GM23248 (cell line): ENCODE measurements around the gene NSUN2. TPM values are rescaled to one million over a fixed set of nuclear protein-coding genes. Genes with fewer than 3 reads are reported as not detected.

Source experiments
- DNase-seq: peaks from one replicate; pipeline ENCODE4 v3.0.0-alpha.2; 2015
- H2AFZ ChIP-seq: fragments of 200-600 bp; sonication (generic); 2 replicates; pipeline ENCODE4 v1.6.1; 2016; ENCODE audit warnings: antibody characterized with exemption
- H3F3A ChIP-seq: fragments of 200-600 bp; sonication (generic); 2 replicates; pipeline ENCODE4 v1.6.1; 2016; ENCODE audit warnings: mild to moderate bottlenecking, antibody characterized with exemption, mixed run types; ENCODE audit not compliant: insufficient read depth
- H3K27ac ChIP-seq: fragments of 200-600 bp; sonication (generic); 2 replicates; pipeline ENCODE4 v1.5.1; 2016; ENCODE audit warnings: mild to moderate bottlenecking
- H3K27me3 ChIP-seq: fragments of 200-600 bp; sonication (generic); replicated peaks from 2 replicates; pipeline ENCODE4 v1.6.1; 2016; ENCODE audit warnings: mild to moderate bottlenecking; ENCODE audit not compliant: insufficient read depth
- H3K36me3 ChIP-seq: fragments of 200-600 bp; sonication (generic); 2 replicates; pipeline ENCODE4 v1.6.1; 2016; ENCODE audit warnings: low read depth, mild to moderate bottlenecking
- H3K4me1 ChIP-seq: fragments of 200-600 bp; sonication (generic); 2 replicates; pipeline ENCODE4 v1.6.1; 2016; ENCODE audit warnings: mild to moderate bottlenecking; ENCODE audit not compliant: insufficient read depth
- H3K4me2 ChIP-seq: fragments of 200-600 bp; sonication (generic); one replicate; pipeline ENCODE4 v1.6.1; 2016; ENCODE audit warnings: mild to moderate bottlenecking; ENCODE audit not compliant: unreplicated experiment
- H3K4me3 ChIP-seq: fragments of 200-600 bp; sonication (generic); 2 replicates; pipeline ENCODE4 v1.5.1; 2016; ENCODE audit warnings: mild to moderate bottlenecking
- H3K79me2 ChIP-seq: fragments of 200-600 bp; sonication (generic); 2 replicates; pipeline ENCODE4 v1.6.1; 2016; ENCODE audit warnings: mild to moderate bottlenecking; ENCODE audit not compliant: insufficient read depth
- H3K9ac ChIP-seq: fragments of 200-600 bp; sonication (generic); 2 replicates; pipeline ENCODE4 v1.6.1; 2016; ENCODE audit warnings: mild to moderate bottlenecking
- H3K9me2 ChIP-seq: fragments of 200-600 bp; sonication (generic); 2 replicates; pipeline ENCODE4 v1.6.1; 2016; ENCODE audit warnings: mixed run types, mild to moderate bottlenecking, moderate library complexity; ENCODE audit not compliant: insufficient read depth
- H3K9me3 ChIP-seq: fragments of 200-600 bp; sonication (generic); one replicate; pipeline ENCODE4 v1.6.1; 2017; ENCODE audit warnings: low read depth
- H4K20me1 ChIP-seq: fragments of 200-600 bp; sonication (generic); 2 replicates; pipeline ENCODE4 v1.6.0; 2016; ENCODE audit not compliant: insufficient read depth
- EZH2 ChIP-seq: fragments of 200-600 bp; sonication (generic); IDR thresholded peaks from 2 replicates; pipeline ENCODE4 v1.6.1; 2018; ENCODE audit warnings: antibody characterized with exemption, mild to moderate bottlenecking; ENCODE audit not compliant: insufficient read depth, poor library complexity, severe bottlenecking
- EZH2phosphoT487 ChIP-seq: fragments of 200-600 bp; sonication (generic); IDR thresholded peaks from 2 replicates; pipeline ENCODE4 v1.6.1; 2018; ENCODE audit warnings: antibody characterized with exemption, moderate library complexity, mild to moderate bottlenecking, low read depth; ENCODE audit not compliant: insufficient read depth
- WGBS, 2 experiments: methylation state at CpG; one replicate each; pipeline ENCODE4 v1.1.6; 2015 to 2017; ENCODE audit warnings: low lambda C conversion rate in 2 of 2, low coverage in 1 of 2; ENCODE audit errors: missing lambda C conversion rate in 2 of 2; 5-methylcytosine and 5-hydroxymethylcytosine counted together
- in situ Hi-C: fragments of 300-500 bp; cut with MboI; formaldehyde crosslinking; loops from 2 replicates; pipeline ENCODE4 v1.15.0; 2020
- polyA plus RNA-seq: library from polyadenylated mRNA; unstranded; fragments of >200 nt; fragmentation: Nextera tagmentation; extraction: Ambion mirVana; gene quantifications from 2 replicates; pipeline ENCODE4 v1.2.1, GENCODE V29; 2016
- total RNA-seq: library from RNA; depleted of rRNA; stranded (reverse); fragments of >200 nt; shearing (Covaris generic); gene quantifications from 2 replicates; pipeline ENCODE4 v1.2.3, GENCODE V29; 2014

The NSUN2 gene
- total and polyA plus RNA-seq, 2 experiments from 2014 or later, result 48.2 to 51.0 TPM

DNA sequence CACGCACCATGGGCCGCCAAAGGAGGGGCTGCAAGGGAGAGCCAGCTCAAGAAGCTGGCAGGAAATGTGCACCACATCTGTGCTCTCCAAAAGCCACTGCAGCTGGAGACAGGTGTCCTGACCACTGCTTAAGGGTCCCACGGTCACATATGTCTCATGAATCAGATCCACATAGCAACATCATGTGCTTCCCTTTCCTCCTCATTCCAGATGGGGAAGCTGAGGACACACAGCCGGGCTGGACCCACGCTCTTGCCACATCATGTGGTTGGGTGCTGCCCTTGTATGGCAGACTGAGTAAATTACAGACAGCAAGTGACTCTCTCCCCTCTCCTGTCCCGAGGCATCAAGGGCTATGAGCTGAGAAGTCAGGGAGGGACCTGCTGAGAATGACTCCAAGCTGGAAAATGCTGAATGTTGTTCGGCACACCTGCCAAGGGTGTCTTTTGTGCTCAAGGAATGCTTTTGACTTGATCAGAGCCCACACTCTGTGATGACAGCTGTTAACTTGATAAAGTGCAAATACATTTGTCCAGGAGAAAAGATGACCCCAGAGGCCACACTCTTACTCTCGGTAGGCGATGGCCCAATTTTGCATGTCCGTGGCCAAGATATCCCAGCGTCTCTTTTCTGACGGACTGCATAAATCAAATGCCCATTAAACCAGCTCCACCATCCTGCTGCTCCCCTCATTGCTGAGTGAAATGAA, 58.2 kb downstream of the NSUN2 start:
- in situ Hi-C loops, result loop anchor here (10.0 kb wide), 1 partner anchor 1080 kb away; no protein-coding TSS in a partner anchor
- WGBS, 2 experiments, result 37 to 41% methylated on average over 12 of the region's 12 CpGs
- peaks cover 25% of the 10 kb centered on the region for H3K27me3 ChIP-seq

DNA sequence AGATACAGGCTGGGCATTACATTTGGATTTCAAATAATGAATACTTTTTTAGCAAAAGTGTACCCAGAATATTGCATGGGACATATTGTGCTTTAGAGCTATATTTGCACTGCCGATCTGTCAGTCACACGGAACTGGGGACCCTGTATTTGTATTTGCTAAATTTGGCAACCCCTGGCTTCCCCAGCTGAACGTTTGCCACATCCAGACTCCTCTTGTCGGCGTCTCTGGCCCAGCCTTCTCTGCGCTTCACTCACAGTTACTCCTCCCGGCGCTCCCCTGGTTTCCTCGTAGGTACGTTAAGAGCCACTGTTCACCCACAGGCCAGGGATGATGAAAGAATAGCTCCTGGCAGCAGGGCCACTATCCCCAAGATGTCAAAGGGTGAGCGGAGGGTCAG, 58.7 kb downstream of the NSUN2 start:
- Histone ChIP-seq H3K9me3 (no peaks in the 10 kb centered on the region), H3K79me2 (no peaks in the 10 kb centered on the region), H3K9ac (no peak overlapping the region), H2AFZ (no peak overlapping the region), H4K20me1 (no peaks in the 10 kb centered on the region), H3F3A (no peaks in the 10 kb centered on the region), H3K27ac (no peak overlapping the region), H3K36me3 (no peaks in the 10 kb centered on the region), H3K27me3 (peaks cover 20% of the 10 kb centered on the region), H3K4me2 (no peak overlapping the region), H3K4me1 (no peaks in the 10 kb centered on the region), H3K4me3 (no peak overlapping the region), H3K9me2 (no peaks in the 10 kb centered on the region)
- no peak for DNase-seq
- TF ChIP-seq EZH2 (no peak), EZH2phosphoT487 (no peak)
- WGBS, 2 experiments, result 61% methylated on average over 11 of the region's 11 CpGs
- in situ Hi-C loops, result loop anchor here (10.0 kb wide), 1 partner anchor 1079 kb away; no protein-coding TSS in a partner anchor

More for the DNA sequence above, 58.2 kb downstream of the NSUN2 start:
- Histone ChIP-seq H3F3A (no peaks in the 10 kb centered on the region), H3K4me2 (no peak overlapping the region), H3K36me3 (no peaks in the 10 kb centered on the region), H3K27ac (no peak overlapping the region), H3K9me2 (no peaks in the 10 kb centered on the region), H2AFZ (no peak overlapping the region), H3K9ac (no peak overlapping the region), H3K4me3 (no peak overlapping the region), H3K9me3 (no peaks in the 10 kb centered on the region), H3K79me2 (no peaks in the 10 kb centered on the region), H3K4me1 (no peaks in the 10 kb centered on the region), H4K20me1 (no peaks in the 10 kb centered on the region)
- TF ChIP-seq EZH2 (no peak), EZH2phosphoT487 (no peak)
- DNase-seq, result peak; percentile 13

DNA sequence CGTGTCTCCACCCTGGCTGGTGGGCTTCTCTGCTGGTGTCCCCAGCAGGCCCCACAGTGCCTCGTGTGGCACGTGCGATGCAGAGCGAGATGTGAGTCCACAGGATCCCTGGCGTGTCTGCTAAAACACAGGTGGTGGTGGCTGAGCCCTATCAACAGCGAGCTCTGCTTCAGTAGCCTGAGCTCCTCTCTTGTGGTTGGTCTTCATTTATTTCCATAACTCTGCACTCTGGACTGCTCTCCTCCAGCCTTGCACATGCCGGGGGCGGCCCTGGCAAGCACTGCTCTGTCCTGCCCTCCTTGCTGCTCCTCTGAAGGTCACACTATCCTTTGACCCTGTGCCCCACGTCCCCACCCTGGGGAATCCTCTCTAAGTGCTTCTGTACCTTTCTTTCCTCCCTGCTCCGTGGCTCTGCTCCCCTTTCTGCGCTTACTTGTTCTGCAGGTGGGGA, 59.2 kb downstream of the NSUN2 start:
- in situ Hi-C loops, result loop anchor here (10.0 kb wide), 1 partner anchor 1079 kb away; no protein-coding TSS in a partner anchor
- Histone ChIP-seq H3F3A (no peaks in the 10 kb centered on the region), H3K9me3 (no peaks in the 10 kb centered on the region), H3K36me3 (no peaks in the 10 kb centered on the region), H3K4me2 (no peak overlapping the region), H3K4me3 (no peak overlapping the region), H3K9me2 (no peaks in the 10 kb centered on the region), H3K4me1 (no peaks in the 10 kb centered on the region), H3K79me2 (no peaks in the 10 kb centered on the region), H3K9ac (no peak overlapping the region), H3K27ac (no peak overlapping the region), H4K20me1 (no peaks in the 10 kb centered on the region), H2AFZ (no peak overlapping the region), H3K27me3 (peaks cover 16% of the 10 kb centered on the region)
- 28 to 32% methylated on average over 12 of the region's 12 CpGs for WGBS, 2 experiments
- no peak for TF ChIP-seq EZH2
- DNase-seq, result no peak

DNA sequence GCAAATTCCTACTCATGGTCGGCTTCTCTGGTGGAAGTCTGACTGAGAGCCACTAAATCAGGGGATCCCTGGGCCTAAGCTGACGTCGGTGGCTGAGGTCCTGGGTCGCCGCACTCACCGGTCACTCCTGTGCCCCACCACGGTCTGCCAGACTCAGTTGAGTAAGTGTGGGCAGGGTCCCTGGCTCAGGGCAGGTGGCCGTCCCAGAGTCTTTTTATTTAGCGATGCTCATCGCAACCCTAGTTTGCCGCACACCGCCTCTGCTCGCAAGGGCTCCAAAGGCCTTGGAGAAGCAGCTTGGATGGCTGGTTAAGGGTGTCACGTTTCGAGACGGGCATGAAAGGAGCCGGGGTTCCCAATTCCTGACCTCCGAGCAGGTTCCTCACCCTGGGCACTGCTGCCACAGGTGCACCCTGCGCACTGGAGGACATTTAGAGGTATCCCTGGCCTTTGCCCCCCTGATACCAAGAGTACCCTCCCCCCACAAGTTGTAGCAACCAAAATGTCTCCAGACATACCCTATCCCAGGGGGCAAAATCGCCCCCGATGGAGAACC, 59.9 kb downstream of the NSUN2 start:
- in situ Hi-C loops, result loop anchor here (10.0 kb wide), 1 partner anchor 1078 kb away; no protein-coding TSS in a partner anchor
- no peaks in the 10 kb centered on the region for H3K4me1 ChIP-seq
- H3K9me3 ChIP-seq, result no peaks in the 10 kb centered on the region
- no peak overlapping the region for H3K4me3 ChIP-seq
- H4K20me1 ChIP-seq, result no peaks in the 10 kb centered on the region
- H2AFZ ChIP-seq, result no peak overlapping the region
- WGBS, 2 experiments, result 70 to 73% methylated on average over 20 to 21 of the region's 21 CpGs
- no peaks in the 10 kb centered on the region for H3K9me2 ChIP-seq
- H3K27me3 ChIP-seq, result peaks cover 12% of the 10 kb centered on the region
- no peaks in the 10 kb centered on the region for H3F3A ChIP-seq
- no peak overlapping the region for H3K27ac ChIP-seq
- H3K79me2 ChIP-seq, result no peaks in the 10 kb centered on the region
- no peak overlapping the region for H3K4me2 ChIP-seq
- H3K36me3 ChIP-seq, result no peaks in the 10 kb centered on the region
- no peak for TF ChIP-seq EZH2
- TF ChIP-seq EZH2phosphoT487, result no peak
- no peak overlapping the region for H3K9ac ChIP-seq
- no peak for DNase-seq
